K562 (cell line): ENCODE data around the gene TIMM23. TPM values are rescaled to one million over a fixed set of nuclear protein-coding genes. Genes with fewer than 3 reads are reported as not detected.
"Not testable (repeated sequence)": the region's sequence is repeated elsewhere in the genome, so short reads cannot be mapped to it uniquely, and the experiment has no call there.

Experiments
- ATAC-seq: fragments of 200-7000 bp; cut with Tn5 transposase; 3 replicates; pipeline ENCODE4 v1.9.1; 2020; ENCODE audit warnings: moderate library complexity
- BruUV-seq: library from RNA; stranded (reverse); fragments of 400-500 nt; replicated peaks from 2 replicates; lab custom pipeline; 2021; lab: Mats Ljungman, UMichigan
- CTCF ChIA-PET: fragments of 300-600 bp; formaldehyde crosslinking; extraction: SDS; loops from one replicate; lab custom pipeline; 2021; ENCODE audit warnings: low intra/inter-chr PET ratio; lab: Yijun Ruan, JAX
- POLR2A ChIA-PET: fragments of 300-600, 350-650 bp; sonication (Branson Sonifier 250); formaldehyde crosslinking; extraction: SDS; loops from one replicate; lab custom pipeline; 2021; ENCODE audit warnings: antibody characterized with exemption, inconsistent platforms; lab: Yijun Ruan, JAX
- DNase-seq, 4 experiments: peaks; one replicate each; pipeline versions ENCODE4 v3.0.0 to v3.0.0-alpha.2; 2011 to 2018; ENCODE audit warnings: low spot score in 3 of 4, mixed read lengths in 3 of 4; ENCODE audit errors: extremely low read depth in 1 of 4
- FAIRE-seq: peaks from 2 replicates; lab custom pipeline; 2011; peaks lifted over from hg19 to GRCh38; lab: Jason Lieb, UNC
- H2AFZ ChIP-seq: 2 replicates; pipeline ENCODE4 v1.6.0; 2011; ENCODE audit warnings: low read depth, low read length, control low read depth, inconsistent platforms
- H3K27ac ChIP-seq: fragments of 200-600 bp; 3 replicates; pipeline ENCODE4 v1.8.0; 2011; ENCODE audit warnings: low read depth, mild to moderate bottlenecking, control low read depth, inconsistent platforms, low read length, moderate library complexity, mixed read lengths; ENCODE audit errors: extremely low read depth
- H3K27me3 ChIP-seq, 2 experiments: fragments of 300-600 bp in 1 of 2; 2 replicates in 1 of 2; 3 replicates in 1 of 2; pipeline versions ENCODE4 v1.6.0 to v1.8.0; 2011; ENCODE audit warnings: inconsistent platforms in 2 of 2, low read length in 2 of 2, mild to moderate bottlenecking in 1 of 2, mixed read lengths in 1 of 2, moderate library complexity in 1 of 2; ENCODE audit not compliant: control insufficient read depth in 2 of 2, insufficient read depth in 2 of 2
- H3K36me3 ChIP-seq: fragments of 300-600 bp; 3 replicates; pipeline ENCODE4 v1.8.0; 2011; ENCODE audit warnings: mild to moderate bottlenecking, low read length, inconsistent platforms; ENCODE audit not compliant: control insufficient read depth, insufficient read depth
- H3K4me1 ChIP-seq, 2 experiments: fragments of 200-600 bp in 1 of 2; replicated peaks in 1 of 2; 2 replicates in 1 of 2; 3 replicates in 1 of 2; pipeline versions ENCODE4 v1.5.1 to v1.8.0; 2011; ENCODE audit warnings: inconsistent platforms in 2 of 2, low read length in 2 of 2, mild to moderate bottlenecking in 1 of 2, mixed read lengths in 1 of 2, moderate library complexity in 1 of 2; ENCODE audit not compliant: control insufficient read depth in 2 of 2, insufficient read depth in 2 of 2
- H3K4me2 ChIP-seq: 2 replicates; pipeline ENCODE4 v1.6.1; 2011; ENCODE audit warnings: low read length, control low read depth, inconsistent platforms, mixed read lengths; ENCODE audit not compliant: insufficient read depth
- H3K4me3 ChIP-seq: fragments of 200-600 bp; sonication (generic), shearing (Covaris generic); 2 replicates; pipeline ENCODE4 v1.5.1; 2016; ENCODE audit warnings: control low read depth, inconsistent platforms
- H3K79me2 ChIP-seq: fragments of 200-600 bp; 3 replicates; pipeline ENCODE4 v1.8.0; 2011; ENCODE audit warnings: low read length, inconsistent platforms; ENCODE audit not compliant: control insufficient read depth, insufficient read depth
- H3K9ac ChIP-seq, 2 experiments: 2 replicates each; pipeline versions ENCODE4 v1.6.0 to v1.6.1; 2011; ENCODE audit warnings: low read depth in 2 of 2, low read length in 2 of 2, control low read depth in 1 of 2, inconsistent platforms in 1 of 2, mild to moderate bottlenecking in 1 of 2, mixed read lengths in 1 of 2; ENCODE audit not compliant: insufficient read depth in 1 of 2
- H3K9me1 ChIP-seq: one replicate; pipeline ENCODE4 v1.6.0; 2011; ENCODE audit warnings: inconsistent platforms, mild to moderate bottlenecking, low read length, moderate library complexity; ENCODE audit not compliant: control insufficient read depth, insufficient read depth
- H3K9me3 ChIP-seq: replicated peaks from 2 replicates; pipeline ENCODE4 v1.5.1; 2011; ENCODE audit warnings: low read depth, low read length, inconsistent platforms; ENCODE audit not compliant: control insufficient read depth, insufficient read depth
- H4K20me1 ChIP-seq: replicated peaks from 2 replicates; pipeline ENCODE4 v1.6.1; 2011; ENCODE audit warnings: low read length, inconsistent platforms, mixed read lengths; ENCODE audit not compliant: control insufficient read depth, insufficient read depth
- WGBS: fragments of 100-300 bp; shearing (Covaris generic); methylation state at CpG from one replicate; pipeline ENCODE4 v1.1.6; 2016; ENCODE audit warnings: low coverage, mixed read lengths; ENCODE audit not compliant: insufficient coverage; ENCODE audit errors: missing lambda C conversion rate; 5-methylcytosine and 5-hydroxymethylcytosine counted together
- in situ Hi-C: fragments of 300-500 bp; cut with MboI; formaldehyde crosslinking; loops from 4 replicates; pipeline ENCODE4 v1.15.0; 2018; ENCODE audit warnings: inconsistent platforms, mixed read lengths
- intact Hi-C: fragments of 100-400 bp; cut with micrococcal nuclease; formaldehyde crosslinking; loops from 2 replicates; pipeline ENCODE4 v1.14.2; 2022
- polyA plus RNA-seq, 8 experiments: library from polyadenylated mRNA; depleted of rRNA in 4 of 8; stranded (reverse) in 5 of 8; unstranded in 3 of 8; fragments of >200 nt; fragmentation: Nextera tagmentation in 2 of 8; fragmentation: Illumina TruSeq in 1 of 8; extraction: Ambion mirVana in 2 of 8; extraction: Trizol in 1 of 8; gene quantifications; 2 replicates each; pipeline versions ENCODE4 v1.2.1 to v1.2.3, GENCODE V29; 2011 to 2014; ENCODE audit warnings: inconsistent platforms in 1 of 8, missing spikeins in 1 of 8
- total RNA-seq, 7 experiments: library from RNA; depleted of rRNA in 6 of 7; stranded (reverse); fragments of >200 nt in 6 of 7; fragmentation: Illumina TruSeq in 2 of 7; extraction: Trizol in 2 of 7; gene quantifications; 2 replicates each; pipeline versions ENCODE4 v1.2.1 to v1.2.3, GENCODE V29; 2011 to 2021; ENCODE audit warnings: low replicate concordance in 1 of 7

The TIMM23 gene
- total and polyA plus RNA-seq, 9 of the 15 experiments (the other 6 are each of a cell fraction or from before 2014, with no cell fraction given) = 148 to 280 (median 183) TPM

DNA sequence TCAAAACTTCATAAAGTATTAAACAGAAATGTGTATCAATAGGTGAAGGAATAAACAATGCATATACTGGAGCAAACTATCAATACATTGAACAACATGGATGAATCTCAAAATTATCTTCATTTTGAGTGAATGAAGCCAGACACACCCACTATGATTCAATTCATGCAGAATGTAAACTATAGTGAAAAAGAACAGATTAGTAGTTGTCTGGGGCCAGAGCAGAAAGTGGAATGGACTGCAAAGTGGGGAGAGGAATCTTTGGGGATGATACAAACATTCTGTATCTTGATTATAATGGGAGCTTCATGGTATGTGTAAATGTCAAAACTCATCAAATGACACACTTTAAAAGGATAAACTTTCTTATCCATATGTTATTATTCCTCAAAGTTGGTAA lies 23.5 kb upstream of the TIMM23 start:
- BruUV-seq, H3K4me1 ChIP-seq, H3K27me3 ChIP-seq, H3K9ac ChIP-seq, H4K20me1 ChIP-seq, POLR2A ChIA-PET, H3K4me3 ChIP-seq, FAIRE-seq, H3K27ac ChIP-seq, ATAC-seq, H2AFZ ChIP-seq, intact Hi-C loops, H3K9me1 ChIP-seq, CTCF ChIA-PET, H3K9me3 ChIP-seq, H3K4me2 ChIP-seq, H3K79me2 ChIP-seq, DNase-seq: not testable (repeated sequence)
- peaks cover 27% of the 10 kb centered on the region; the same call in 2 of the 3 replicates for H3K36me3 ChIP-seq
- in situ Hi-C loops = loop anchor here (25.0 kb wide), 1 partner anchor 136 kb away; no protein-coding TSS in a partner anchor

DNA sequence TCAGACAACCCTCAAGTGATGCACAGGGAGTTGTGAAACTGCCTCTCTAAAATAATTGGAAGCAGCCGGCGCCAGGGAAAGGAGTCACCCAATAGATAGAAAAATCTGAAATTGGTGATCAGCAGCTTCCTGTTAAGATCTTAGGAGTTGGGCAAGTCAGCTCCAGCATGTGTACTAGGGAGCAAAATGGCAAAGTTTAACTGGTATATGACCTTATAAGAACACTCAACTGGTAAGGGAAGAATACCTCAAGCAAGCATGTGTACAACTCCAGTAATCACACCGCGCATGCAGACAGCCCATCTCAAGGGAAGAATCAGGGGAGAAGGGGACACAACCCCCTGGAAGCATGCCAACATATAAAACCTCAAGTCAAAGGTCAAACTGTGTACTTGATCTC lies 17.9 kb upstream of the TIMM23 start:
- intact Hi-C loops, H3K4me1 ChIP-seq, BruUV-seq, H4K20me1 ChIP-seq, H3K27me3 ChIP-seq, H3K9me1 ChIP-seq, H2AFZ ChIP-seq, DNase-seq, H3K4me2 ChIP-seq, H3K27ac ChIP-seq, ATAC-seq, FAIRE-seq, H3K4me3 ChIP-seq, POLR2A ChIA-PET, in situ Hi-C loops, H3K9me3 ChIP-seq, H3K9ac ChIP-seq, CTCF ChIA-PET, H3K79me2 ChIP-seq: not testable (repeated sequence)
- peaks cover 16% of the 10 kb centered on the region; the same call in 1 of the 3 replicates for H3K36me3 ChIP-seq
- 89% methylated on average over 4 of the region's 4 CpGs for WGBS

DNA sequence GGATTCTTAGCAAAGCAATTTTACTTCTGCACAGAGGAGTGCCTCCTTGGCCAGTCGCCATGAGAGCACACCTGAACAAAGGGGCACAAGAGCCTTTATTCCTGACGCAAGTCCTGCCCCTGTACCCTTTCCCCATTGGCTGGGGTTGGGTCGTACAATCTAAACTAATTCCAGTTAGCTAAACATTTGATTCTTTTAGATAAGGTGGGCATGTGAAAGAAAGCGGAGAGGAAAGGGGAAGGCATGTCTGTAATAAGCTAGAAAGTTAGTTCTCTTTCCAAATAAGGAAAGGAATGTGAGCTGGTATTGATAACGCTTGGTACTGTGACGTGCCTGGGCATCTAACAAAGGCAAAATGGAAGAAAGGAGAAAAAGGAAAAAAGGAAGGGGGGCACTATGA lies 15.7 kb upstream of the TIMM23 start:
- H3K9ac ChIP-seq, H3K9me1 ChIP-seq, H3K27me3 ChIP-seq, H3K4me2 ChIP-seq, H2AFZ ChIP-seq, H3K4me1 ChIP-seq, H3K4me3 ChIP-seq, H3K79me2 ChIP-seq, BruUV-seq, H3K9me3 ChIP-seq, H3K27ac ChIP-seq, FAIRE-seq, H4K20me1 ChIP-seq, in situ Hi-C loops, CTCF ChIA-PET, POLR2A ChIA-PET, DNase-seq, ATAC-seq, intact Hi-C loops: not testable (repeated sequence)
- WGBS = 93% methylated on average over 3 of the region's 6 CpGs
- peaks cover 11% of the 10 kb centered on the region; the same call in 1 of the 3 replicates for H3K36me3 ChIP-seq

DNA sequence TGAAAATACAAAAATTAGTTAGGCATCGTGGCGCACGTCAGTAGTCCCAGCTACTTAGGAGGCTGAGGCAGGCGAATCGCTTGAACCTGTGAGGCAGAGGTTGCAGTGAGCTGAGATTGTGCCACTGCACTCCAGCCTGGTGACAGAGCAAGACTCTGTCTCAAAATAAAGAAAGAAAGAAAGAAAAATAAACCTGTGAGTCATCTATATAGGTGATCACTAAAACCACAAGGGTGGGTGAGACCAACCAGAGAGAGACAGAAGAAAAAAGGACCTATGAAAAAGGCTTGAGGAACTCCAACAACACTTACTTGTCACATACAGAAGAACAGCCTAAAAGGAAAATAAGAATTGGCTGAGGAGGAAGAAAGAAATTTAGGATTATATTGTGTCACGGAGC lies 14.4 kb upstream of the TIMM23 start:
- H3K27me3 ChIP-seq, H3K9me1 ChIP-seq, intact Hi-C loops, H3K4me2 ChIP-seq, H3K4me3 ChIP-seq, FAIRE-seq, DNase-seq, H3K79me2 ChIP-seq, POLR2A ChIA-PET, H3K4me1 ChIP-seq, H2AFZ ChIP-seq, H3K9me3 ChIP-seq, H4K20me1 ChIP-seq, BruUV-seq, H3K27ac ChIP-seq, H3K9ac ChIP-seq, ATAC-seq, CTCF ChIA-PET, in situ Hi-C loops: not testable (repeated sequence)
- H3K36me3 ChIP-seq = peaks cover 12% of the 10 kb centered on the region; the same call in 1 of the 3 replicates
- 98% methylated on average over 5 of the region's 6 CpGs for WGBS
